ENCODE results near the gene C12orf43.
"Not testable (repeated sequence)": the region's sequence is repeated elsewhere in the genome, so short reads cannot be mapped to it uniquely, and the experiment has no call there.

C12orf43 gene

GRCh38 chr12:121015825-121016766 lies at the start of gene C12orf43:
TSS of gene C12orf43 (minus strand) at chr12:121016487. CDS start at chr12:121016474, 13 bp downstream.
- peak; percentile 92 for DNase-seq (ENCODE audit: low spot score)

- no peak for DNase-seq (ENCODE audit: low spot score)
Measured at GRCh38 chr12:121065345-121065744, 49.1 kb upstream of the C12orf43 start.

GRCh38 chr12:121064586-121064985 lies 48.3 kb upstream of the C12orf43 start:
- not testable (repeated sequence) for DNase-seq (ENCODE audit: low spot score)

- no peak for DNase-seq (ENCODE audit: low spot score)
Measured at GRCh38 chr12:121064116-121064515, 47.8 kb upstream of the C12orf43 start.

- DNase-seq (ENCODE audit: low spot score), result no peak
Measured at GRCh38 chr12:121062391-121063045, 46.2 kb upstream of the C12orf43 start.

GRCh38 chr12:121061831-121062230 lies 45.5 kb upstream of the C12orf43 start:
- no peak for DNase-seq (ENCODE audit: low spot score)

GRCh38 chr12:121060149-121061001 lies 44.1 kb upstream of the C12orf43 start:
- DNase-seq (ENCODE audit: low spot score), result peak; percentile 85

- DNase-seq (ENCODE audit: low spot score), result no peak
Measured at GRCh38 chr12:121059031-121059898, 43.0 kb upstream of the C12orf43 start.

GRCh38 chr12:121057794-121058193 lies 41.5 kb upstream of the C12orf43 start:
- no peak for DNase-seq (ENCODE audit: low spot score)

GRCh38 chr12:121053706-121054105 lies 37.4 kb upstream of the C12orf43 start:
- no peak for DNase-seq (ENCODE audit: low spot score)

GRCh38 chr12:121050725-121051124 lies 34.4 kb upstream of the C12orf43 start:
- no peak for DNase-seq (ENCODE audit: low spot score)

GRCh38 chr12:121048442-121048841 lies 32.2 kb upstream of the C12orf43 start:
- DNase-seq (ENCODE audit: low spot score), result peak; percentile 10

GRCh38 chr12:121047400-121047799 lies 31.1 kb upstream of the C12orf43 start:
- DNase-seq (ENCODE audit: low spot score), result not testable (repeated sequence)

- DNase-seq (ENCODE audit: low spot score), result no peak
Measured at GRCh38 chr12:121043067-121043466, 26.8 kb upstream of the C12orf43 start.

- peak; percentile 74 for DNase-seq (ENCODE audit: low spot score)
Measured at GRCh38 chr12:121038861-121039668, 22.8 kb upstream of the C12orf43 start, which contains the start of gene OASL. TSS of gene OASL (minus strand) at chr12:121039246. CDS start at chr12:121038971, 275 bp downstream.

GRCh38 chr12:121036810-121037326 lies 20.6 kb upstream of the C12orf43 start:
- peak; percentile 71 for DNase-seq (ENCODE audit: low spot score)

GRCh38 chr12:121034616-121035305 lies 18.5 kb upstream of the C12orf43 start:
- DNase-seq (ENCODE audit: low spot score), result peak; percentile 12

- DNase-seq (ENCODE audit: low spot score), result peak; percentile 87
Measured at GRCh38 chr12:121033625-121034349, 17.5 kb upstream of the C12orf43 start.

Data from CD4-positive, alpha-beta T cell treated with Interleukin-15 for 4 hours (primary cell).